ENCODE results near the gene BAG1. TPM values are rescaled to one million over a fixed set of nuclear protein-coding genes. Genes with fewer than 3 reads are reported as not detected.

The BAG1 gene
- total RNA-seq, 2 donors from 2014 or later, result 162 to 166 TPM

GRCh38 chr9:33256236-33256635 lies 8.3 kb downstream of the BAG1 start:
- TF ChIP-seq CTCF (IDR thresholded peaks at IDR 0.05), result no peak
- no peaks in the 10 kb centered on the region for H3K27me3 ChIP-seq
- H3K36me3 ChIP-seq, result peaks cover 86% of the 10 kb centered on the region

GRCh38 chr9:33255471-33255870 lies 9.0 kb downstream of the BAG1 start:
- H3K27me3 ChIP-seq, result no peaks in the 10 kb centered on the region
- DNase-seq (ENCODE audit: low spot score), result no peak
- H3K9me3 ChIP-seq, result no peaks in the 10 kb centered on the region
- no peak overlapping the region for H3K4me3 ChIP-seq
- no peaks in the 10 kb centered on the region for H3K4me1 ChIP-seq
- H3K36me3 ChIP-seq, result peaks cover 79% of the 10 kb centered on the region
- no peak for TF ChIP-seq CTCF (IDR thresholded peaks at IDR 0.05)
- H3K27ac ChIP-seq, result no peak overlapping the region

More at GRCh38 chr9:33256236-33256635, 8.3 kb downstream of the BAG1 start:
- no peaks in the 10 kb centered on the region for H3K9me3 ChIP-seq
- H3K4me3 ChIP-seq, result no peak overlapping the region
- DNase-seq (ENCODE audit: low spot score), result no peak
- peak overlapping the region in 1 of 2 donors; percentile 56 for H3K27ac ChIP-seq
- no peaks in the 10 kb centered on the region for H3K4me1 ChIP-seq

- Histone ChIP-seq H3K4me3 (no peak overlapping the region), H3K27ac (no peak overlapping the region), H3K27me3 (no peaks in the 10 kb centered on the region), H3K9me3 (no peaks in the 10 kb centered on the region), H3K36me3 (peaks cover 74% of the 10 kb centered on the region), H3K4me1 (no peaks in the 10 kb centered on the region)
- DNase-seq (ENCODE audit: low spot score), result no peak
- no peak for TF ChIP-seq CTCF (IDR thresholded peaks at IDR 0.05)
Observed at GRCh38 chr9:33255014-33255413, 9.5 kb downstream of the BAG1 start.

GRCh38 chr9:33254211-33254610 lies 10.3 kb downstream of the BAG1 start:
- Histone ChIP-seq H3K4me3 (no peak overlapping the region), H3K4me1 (no peaks in the 10 kb centered on the region), H3K9me3 (no peaks in the 10 kb centered on the region), H3K27ac (no peak overlapping the region), H3K27me3 (no peaks in the 10 kb centered on the region), H3K36me3 (peaks cover 70% of the 10 kb centered on the region)
- DNase-seq (ENCODE audit: low spot score), result no peak
- no peak for TF ChIP-seq CTCF (IDR thresholded peaks at IDR 0.05)

- TF ChIP-seq CTCF (IDR thresholded peaks at IDR 0.05), result no peak
- Histone ChIP-seq H3K27ac (no peak overlapping the region), H3K9me3 (no peaks in the 10 kb centered on the region), H3K36me3 (peaks cover 41% of the 10 kb centered on the region), H3K4me1 (no peaks in the 10 kb centered on the region), H3K4me3 (no peak overlapping the region), H3K27me3 (no peaks in the 10 kb centered on the region)
- DNase-seq (ENCODE audit: low spot score), result no peak
Observed at GRCh38 chr9:33250458-33250995, 14.0 kb downstream of the BAG1 start.

- DNase-seq (ENCODE audit: low spot score), result no peak
- Histone ChIP-seq H3K27me3 (no peaks in the 10 kb centered on the region), H3K36me3 (peaks cover 36% of the 10 kb centered on the region), H3K9me3 (no peaks in the 10 kb centered on the region), H3K27ac (no peak overlapping the region), H3K4me1 (no peaks in the 10 kb centered on the region), H3K4me3 (no peak overlapping the region)
- no peak for TF ChIP-seq CTCF (IDR thresholded peaks at IDR 0.05)
Observed at GRCh38 chr9:33249983-33250382, 14.5 kb downstream of the BAG1 start.

All from right atrium auricular region (tissue), 2 donors.